CD8-positive, alpha-beta memory T cell (primary cell): ENCODE results near the gene EHBP1L1. TPM values are rescaled to one million over a fixed set of nuclear protein-coding genes. Genes with fewer than 3 reads are reported as not detected.

Experiments used
- CTCF ChIA-PET: fragments of 350-600 bp; sonication (Branson Sonifier 250); formaldehyde crosslinking; loops from one replicate; lab custom pipeline; 2021; ENCODE audit warnings: antibody characterized with exemption; lab: Charles Lee
- POLR2A ChIA-PET: fragments of 350-600 bp; sonication (Branson Sonifier 250); formaldehyde crosslinking; loops from one replicate; lab custom pipeline; 2021; ENCODE audit warnings: antibody characterized with exemption; lab: Charles Lee
- DNase-seq, 5 donors: peaks; one replicate each; pipeline versions ENCODE4 v3.0.0 to v3.0.0-alpha.2; 2020 to 2022; ENCODE audit warnings: mixed read lengths in 1 of 5
- H3K27ac ChIP-seq: one replicate; pipeline ENCODE4 v1.7.0; 2013; ENCODE audit warnings: low read depth, mild to moderate bottlenecking, low read length, moderate library complexity
- H3K27me3 ChIP-seq: 2 replicates; pipeline ENCODE4 v1.7.0; 2013; ENCODE audit warnings: low read length, mild to moderate bottlenecking; ENCODE audit not compliant: insufficient read depth, poor library complexity, severe bottlenecking
- H3K36me3 ChIP-seq: 2 replicates; pipeline ENCODE4 v1.7.0; 2013; ENCODE audit warnings: mild to moderate bottlenecking, low read length, moderate library complexity; ENCODE audit not compliant: insufficient read depth
- H3K4me1 ChIP-seq: 2 replicates; pipeline ENCODE4 v1.7.0; 2013; ENCODE audit warnings: mild to moderate bottlenecking, low read length, moderate library complexity; ENCODE audit not compliant: insufficient read depth
- H3K4me3 ChIP-seq: 2 replicates; pipeline ENCODE4 v1.7.0; 2013; ENCODE audit warnings: mild to moderate bottlenecking, low read length
- H3K9me3 ChIP-seq: 2 replicates; pipeline ENCODE4 v1.7.0; 2013; ENCODE audit warnings: mild to moderate bottlenecking, low read length
- H3K27ac Mint-ChIP-seq, 8 donors: one replicate each; pipeline ENCODE4 v1.8.0; 2020 to 2021; ENCODE audit warnings: mixed read lengths in 8 of 8, mild to moderate bottlenecking in 6 of 8, inconsistent platforms in 3 of 8, moderate library complexity in 3 of 8
- H3K27me3 Mint-ChIP-seq, 2 donors: one replicate each; pipeline ENCODE4 v1.8.0; 2020 to 2021; ENCODE audit warnings: mixed read lengths in 2 of 2, mild to moderate bottlenecking in 1 of 2, moderate library complexity in 1 of 2
- H3K36me3 Mint-ChIP-seq, 3 donors: one replicate each; pipeline ENCODE4 v1.8.0; 2020 to 2021; ENCODE audit warnings: mixed read lengths in 3 of 3, inconsistent platforms in 1 of 3, mild to moderate bottlenecking in 1 of 3
- H3K4me1 Mint-ChIP-seq, 3 donors: one replicate each; pipeline ENCODE4 v1.8.0; 2020 to 2021; ENCODE audit warnings: mixed read lengths in 3 of 3, inconsistent platforms in 1 of 3, mild to moderate bottlenecking in 1 of 3
- H3K4me3 Mint-ChIP-seq, 7 donors: one replicate each; pipeline ENCODE4 v1.8.0; 2020 to 2021; ENCODE audit warnings: mixed read lengths in 7 of 7, mild to moderate bottlenecking in 6 of 7, moderate library complexity in 4 of 7, inconsistent platforms in 2 of 7
- H3K9me3 Mint-ChIP-seq, 5 donors: one replicate each; pipeline ENCODE4 v1.8.0; 2020 to 2022; ENCODE audit warnings: mixed read lengths in 5 of 5, mild to moderate bottlenecking in 3 of 5, moderate library complexity in 2 of 5, inconsistent platforms in 1 of 5
- polyA plus RNA-seq: library from polyadenylated mRNA; unstranded; fragments of 300-500 nt; fragmentation: Illumina TruSeq; gene quantifications from one replicate; pipeline ENCODE4 v1.2.3, GENCODE V29; 2021
- total RNA-seq, 2 experiments: library from RNA; stranded (reverse); gene quantifications; one replicate each; pipeline ENCODE4 v1.2.3, GENCODE V29; 2021

Gene EHBP1L1
- total and polyA plus RNA-seq, 3 experiments from 2014 or later = 25.1 to 100 (median 97.3) TPM

DNA sequence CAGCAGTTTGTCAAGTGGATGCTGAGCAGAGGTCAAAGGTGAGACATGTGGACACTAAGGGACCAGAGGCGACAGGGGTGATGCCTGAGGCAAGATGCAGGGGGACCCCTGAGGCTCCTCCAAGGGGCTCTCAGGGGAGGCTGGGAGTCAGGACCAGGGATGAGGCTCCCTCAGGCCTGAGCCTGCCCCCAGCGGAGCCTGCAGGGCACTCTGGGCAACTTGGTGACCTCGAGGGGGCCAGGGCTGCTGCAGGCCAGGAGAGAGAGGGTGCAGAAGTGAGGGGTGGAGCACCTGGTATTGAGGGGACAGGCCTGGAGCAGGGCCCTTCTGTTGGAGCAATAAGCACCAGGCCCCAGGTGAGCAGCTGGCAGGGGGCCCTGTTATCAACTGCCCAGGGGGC is 6.1 kb downstream of the EHBP1L1 start:
- H3K27ac Mint-ChIP-seq = peak overlapping the region in 6 of 8 donors; percentile 5 to 92 (median 78)
- no peaks in the 10 kb centered on the region for H3K9me3 ChIP-seq
- peaks cover 5 to 75% (median 8%) of the 10 kb centered on the region in 3 donors for H3K36me3 Mint-ChIP-seq
- peaks cover 21% of the 10 kb centered on the region for H3K36me3 ChIP-seq
- H3K4me3 ChIP-seq = no peak overlapping the region
- ChIA-PET CTCF (interaction anchor here (1.1 to 2.1 kb wide), 3 partner anchors 9 to 42 kb away, joined by 4 to 5 read pairs (median 4); partner anchors contain the start of gene FAM89B), POLR2A (no interaction called here)
- no peaks in the 10 kb centered on the region for H3K27me3 ChIP-seq
- no peaks in the 10 kb centered on the region for H3K9me3 Mint-ChIP-seq
- peaks cover 18 to 39% (median 21%) of the 10 kb centered on the region in 3 donors for H3K4me1 Mint-ChIP-seq
- no peak overlapping the region for H3K27ac ChIP-seq
- no peaks in the 10 kb centered on the region for H3K27me3 Mint-ChIP-seq
- peaks cover 19% of the 10 kb centered on the region for H3K4me1 ChIP-seq
- DNase-seq = no peak
- H3K4me3 Mint-ChIP-seq = peak overlapping the region in 1 of 7 donors; percentile 43

DNA sequence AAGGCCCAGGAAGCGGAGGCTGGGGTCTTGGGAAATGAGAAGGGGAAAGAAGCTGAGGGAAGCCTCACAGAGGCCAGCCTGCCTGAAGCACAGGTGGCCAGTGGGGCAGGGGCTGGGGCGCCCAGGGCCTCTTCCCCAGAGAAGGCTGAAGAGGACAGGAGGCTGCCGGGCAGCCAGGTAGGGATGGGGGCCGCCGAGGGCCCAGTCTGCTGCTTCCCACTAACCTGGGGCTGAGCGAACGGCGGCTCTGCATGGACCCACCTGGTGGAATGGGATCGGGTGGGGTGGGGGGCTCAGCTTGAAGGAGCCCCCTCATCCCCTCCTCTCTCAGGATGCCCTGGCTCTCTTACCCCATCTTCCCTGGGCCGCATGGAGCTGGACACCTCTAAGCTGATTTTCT is 7.7 kb downstream of the EHBP1L1 start:
- Histone ChIP-seq H3K27ac (no peak overlapping the region), H3K27me3 (no peaks in the 10 kb centered on the region), H3K9me3 (no peaks in the 10 kb centered on the region), H3K36me3 (peaks cover 21% of the 10 kb centered on the region), H3K4me1 (peaks cover 16% of the 10 kb centered on the region), H3K4me3 (no peak overlapping the region)
- DNase-seq = no peak
- peaks cover 4 to 72% (median 5%) of the 10 kb centered on the region in 3 donors for H3K36me3 Mint-ChIP-seq
- ChIA-PET CTCF (interaction anchor here (1.0 to 1.9 kb wide), 4 partner anchors 8 to 43 kb away, joined by 3 to 4 read pairs (median 4); no protein-coding TSS in a partner anchor), POLR2A (no interaction called here)
- no peak overlapping the region for H3K4me3 Mint-ChIP-seq
- H3K27me3 Mint-ChIP-seq = no peaks in the 10 kb centered on the region
- peak overlapping the region in 5 of 8 donors; percentile 38 to 87 (median 70) for H3K27ac Mint-ChIP-seq
- H3K9me3 Mint-ChIP-seq = no peaks in the 10 kb centered on the region
- peaks cover 22 to 37% (median 22%) of the 10 kb centered on the region in 3 donors for H3K4me1 Mint-ChIP-seq

- Histone ChIP-seq H3K4me3 (no peak overlapping the region), H3K36me3 (peaks cover 21% of the 10 kb centered on the region), H3K27ac (no peak overlapping the region), H3K9me3 (no peaks in the 10 kb centered on the region), H3K27me3 (no peaks in the 10 kb centered on the region), H3K4me1 (peaks cover 17% of the 10 kb centered on the region)
- H3K27ac Mint-ChIP-seq = peak overlapping the region in 6 of 8 donors; percentile 38 to 88 (median 55)
- DNase-seq = no peak
- no peak overlapping the region for H3K4me3 Mint-ChIP-seq
- H3K36me3 Mint-ChIP-seq = peaks cover 3 to 71% (median 5%) of the 10 kb centered on the region in 3 donors
- no peaks in the 10 kb centered on the region for H3K9me3 Mint-ChIP-seq
- ChIA-PET CTCF (interaction anchor here (1.0 to 1.9 kb wide), 3 partner anchors 9 to 43 kb away, joined by 3 to 4 read pairs (median 4); no protein-coding TSS in a partner anchor), POLR2A (no interaction called here)
- peaks cover 22 to 38% (median 23%) of the 10 kb centered on the region in 3 donors for H3K4me1 Mint-ChIP-seq
- no peaks in the 10 kb centered on the region for H3K27me3 Mint-ChIP-seq
Measured at GRCh38 chr11:65584106-65584505, 8.3 kb downstream of the EHBP1L1 start.

GRCh38 chr11:65584723-65585171 is 8.9 kb downstream of the EHBP1L1 start:
- H3K4me1 ChIP-seq = peaks cover 17% of the 10 kb centered on the region
- no peak overlapping the region for H3K27ac ChIP-seq
- Mint-ChIP-seq H3K27ac (no peak overlapping the region), H3K36me3 (peaks cover 3 to 65% (median 5%) of the 10 kb centered on the region in 3 donors), H3K4me3 (no peak overlapping the region), H3K4me1 (peaks cover 21 to 38% (median 23%) of the 10 kb centered on the region in 3 donors), H3K9me3 (no peaks in the 10 kb centered on the region), H3K27me3 (no peaks in the 10 kb centered on the region)
- H3K9me3 ChIP-seq = no peaks in the 10 kb centered on the region
- H3K36me3 ChIP-seq = peaks cover 20% of the 10 kb centered on the region
- POLR2A ChIA-PET = interaction anchor here (4.7 kb wide), 1 partner anchor 8 kb away, joined by 32 read pairs; the partner anchor contains the start of gene EHBP1L1
- H3K4me3 ChIP-seq = no peak overlapping the region
- H3K27me3 ChIP-seq = no peaks in the 10 kb centered on the region
- CTCF ChIA-PET = interaction anchor here (1.1 to 11.9 kb wide), 3 partner anchors 7 to 43 kb away, joined by 4 to 258 read pairs (median 66); partner anchors contain the start of gene EHBP1L1
- DNase-seq = no peak

- peak overlapping the region in 4 of 8 donors; percentile 11 to 79 (median 60) for H3K27ac Mint-ChIP-seq
- H3K36me3 Mint-ChIP-seq = peaks cover 4 to 66% (median 5%) of the 10 kb centered on the region in 3 donors
Measured at GRCh38 chr11:65585396-65586246, 9.8 kb downstream of the EHBP1L1 start.

GRCh38 chr11:65586247-65586630 is 10.4 kb downstream of the EHBP1L1 start:
- Histone ChIP-seq H3K9me3 (no peaks in the 10 kb centered on the region), H3K4me1 (peaks cover 17% of the 10 kb centered on the region), H3K4me3 (no peak overlapping the region), H3K27ac (no peak overlapping the region), H3K36me3 (peaks cover 16% of the 10 kb centered on the region), H3K27me3 (no peaks in the 10 kb centered on the region)
- no peaks in the 10 kb centered on the region for H3K27me3 Mint-ChIP-seq
- peaks cover 18 to 32% (median 23%) of the 10 kb centered on the region in 3 donors for H3K4me1 Mint-ChIP-seq
- CTCF ChIA-PET = interaction anchor here (1.2 to 11.9 kb wide), 6 partner anchors 8 to 74 kb away, joined by 4 to 258 read pairs (median 34); partner anchors contain the start of genes EHBP1L1, FAM89B and ZNRD2
- H3K9me3 Mint-ChIP-seq = no peaks in the 10 kb centered on the region
- no peak for DNase-seq
- POLR2A ChIA-PET = interaction anchor here (0.8 to 4.7 kb wide), 2 partner anchors 10 to 61 kb away, joined by 3 to 32 read pairs; partner anchors contain the start of genes EHBP1L1 and SCYL1
- H3K36me3 Mint-ChIP-seq = peaks cover 4 to 63% (median 5%) of the 10 kb centered on the region in 3 donors
- H3K27ac Mint-ChIP-seq = peak overlapping the region in 7 of 8 donors; percentile 11 to 83 (median 70)
- H3K4me3 Mint-ChIP-seq = no peak overlapping the region

More at GRCh38 chr11:65585396-65586246, 9.8 kb downstream of the EHBP1L1 start:
- Mint-ChIP-seq H3K27me3 (no peaks in the 10 kb centered on the region), H3K9me3 (no peaks in the 10 kb centered on the region), H3K4me3 (no peak overlapping the region), H3K4me1 (peaks cover 18 to 32% (median 23%) of the 10 kb centered on the region in 3 donors)
- CTCF ChIA-PET = interaction anchor here (1.2 to 11.9 kb wide), 6 partner anchors 8 to 73 kb away, joined by 4 to 258 read pairs (median 34); partner anchors contain the start of genes EHBP1L1, FAM89B and ZNRD2
- Histone ChIP-seq H3K27ac (no peak overlapping the region), H3K4me1 (peaks cover 17% of the 10 kb centered on the region), H3K9me3 (no peaks in the 10 kb centered on the region), H3K27me3 (no peaks in the 10 kb centered on the region), H3K4me3 (no peak overlapping the region), H3K36me3 (peaks cover 20% of the 10 kb centered on the region)
- POLR2A ChIA-PET = interaction anchor here (0.8 to 4.7 kb wide), 2 partner anchors 9 to 60 kb away, joined by 3 to 32 read pairs; partner anchors contain the start of genes EHBP1L1 and SCYL1
- DNase-seq = no peak

GRCh38 chr11:65586676-65587075 is 10.8 kb downstream of the EHBP1L1 start:
- CTCF ChIA-PET = interaction anchor here (1.2 to 11.9 kb wide), 7 partner anchors 7 to 74 kb away, joined by 4 to 258 read pairs (median 24); partner anchors contain the start of genes EHBP1L1, FAM89B and ZNRD2
- peaks cover 17% of the 10 kb centered on the region for H3K4me1 ChIP-seq
- no peaks in the 10 kb centered on the region for H3K27me3 Mint-ChIP-seq
- no peak overlapping the region for H3K4me3 Mint-ChIP-seq
- H3K27me3 ChIP-seq = no peaks in the 10 kb centered on the region
- no peaks in the 10 kb centered on the region for H3K9me3 Mint-ChIP-seq
- no peak overlapping the region for H3K27ac ChIP-seq
- peaks cover 14% of the 10 kb centered on the region for H3K36me3 ChIP-seq
- H3K36me3 Mint-ChIP-seq = peaks cover 4 to 63% (median 5%) of the 10 kb centered on the region in 3 donors
- no peak overlapping the region for H3K4me3 ChIP-seq
- no peak for DNase-seq
- H3K4me1 Mint-ChIP-seq = peaks cover 18 to 31% (median 23%) of the 10 kb centered on the region in 3 donors
- H3K9me3 ChIP-seq = no peaks in the 10 kb centered on the region
- peak overlapping the region in 6 of 8 donors; percentile 11 to 83 (median 74) for H3K27ac Mint-ChIP-seq
- POLR2A ChIA-PET = interaction anchor here (0.8 to 4.7 kb wide), 2 partner anchors 10 to 61 kb away, joined by 3 to 32 read pairs; partner anchors contain the start of genes EHBP1L1 and SCYL1
